Measurements from ENCODE around the gene HOXA1.

HOXA1 gene

DNA sequence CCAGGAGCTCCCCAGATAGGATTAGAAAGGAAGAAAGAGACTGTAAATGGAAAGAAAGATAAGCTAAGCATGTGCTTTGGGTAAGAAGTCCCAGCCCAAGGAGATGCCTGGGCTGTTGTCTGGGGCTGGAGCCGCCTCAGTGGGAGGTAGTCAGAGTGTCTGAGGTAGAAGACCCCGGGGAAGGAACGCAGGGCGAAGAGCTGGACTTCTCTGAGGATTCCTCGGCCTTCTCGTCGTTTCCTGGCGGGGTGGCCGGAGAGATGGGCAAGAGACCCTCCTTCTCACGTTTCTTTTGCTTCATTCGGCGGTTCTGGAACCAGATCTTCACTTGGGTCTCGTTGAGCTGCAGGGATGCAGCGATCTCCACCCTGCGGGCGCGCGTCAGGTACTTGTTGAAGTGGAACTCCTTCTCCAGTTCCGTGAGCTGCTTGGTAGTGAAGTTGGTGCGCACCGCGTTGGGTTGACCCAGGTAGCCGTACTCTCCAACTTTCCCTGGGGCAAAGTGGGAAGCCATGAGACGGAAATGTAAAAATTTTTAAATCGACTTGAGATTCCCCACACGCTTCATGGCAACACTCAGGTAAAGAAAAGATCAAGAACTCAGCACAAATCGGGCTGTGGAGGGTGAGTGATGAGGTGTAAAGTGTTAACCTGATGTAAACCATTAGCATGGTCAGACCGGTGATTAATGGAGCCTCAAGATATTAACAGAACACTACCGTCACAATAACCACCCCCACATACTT, 1.3 kb downstream of the HOXA1 start:
- no peak for DNase-seq (ENCODE audit: extremely low read depth in 1 of 2, low read depth in 1 of 2)

DNA sequence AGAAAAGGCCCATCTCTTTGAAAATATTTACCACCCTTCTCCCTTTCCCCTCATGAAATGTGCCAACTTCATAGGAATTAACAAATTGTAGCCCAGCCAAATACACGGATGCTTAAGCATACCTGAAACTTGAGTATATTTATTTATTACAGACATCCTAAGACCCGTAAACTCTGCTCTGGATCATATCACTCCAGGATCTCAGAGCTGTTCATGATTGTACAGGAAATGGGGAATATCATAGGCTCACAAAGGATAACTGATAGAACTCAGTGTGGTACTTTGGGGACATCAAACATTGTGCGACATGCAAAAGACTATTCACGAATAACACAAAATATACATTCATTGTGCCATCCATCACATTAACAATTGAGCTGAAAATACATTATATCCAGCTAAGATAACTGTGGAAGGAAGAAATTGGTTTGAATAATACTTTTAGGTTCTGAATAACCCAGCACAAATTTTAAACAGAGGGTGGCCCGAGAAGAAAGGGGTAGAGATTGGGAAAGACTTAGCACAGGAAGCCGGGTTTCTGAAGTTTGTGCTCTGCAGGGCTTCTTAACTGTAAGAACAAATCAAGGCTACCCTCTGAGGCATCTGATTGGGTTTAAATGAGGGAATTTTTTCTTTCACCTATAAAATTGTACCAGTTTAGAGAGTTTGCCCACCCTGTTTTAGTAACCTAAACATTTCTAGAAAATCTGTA, 2.5 kb downstream of the HOXA1 start:
- no peak for DNase-seq (ENCODE audit: extremely low read depth in 1 of 2, low read depth in 1 of 2)

DNA sequence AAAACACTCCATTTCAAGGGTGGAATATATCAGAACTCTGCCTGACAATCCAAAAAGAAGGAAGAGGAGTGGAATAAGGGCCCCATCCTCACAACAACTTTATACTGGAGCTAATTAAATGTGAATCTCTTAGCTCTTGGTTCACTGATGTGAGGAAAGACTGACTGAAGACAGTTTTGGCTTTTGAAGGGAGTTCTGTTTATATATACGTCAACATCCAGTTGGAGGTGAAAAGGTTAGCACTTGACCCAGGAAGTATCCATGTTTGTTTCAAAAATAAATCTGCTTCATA, 3.0 kb downstream of the HOXA1 start:
- no peak for DNase-seq (ENCODE audit: extremely low read depth in 1 of 2, low read depth in 1 of 2)

DNA sequence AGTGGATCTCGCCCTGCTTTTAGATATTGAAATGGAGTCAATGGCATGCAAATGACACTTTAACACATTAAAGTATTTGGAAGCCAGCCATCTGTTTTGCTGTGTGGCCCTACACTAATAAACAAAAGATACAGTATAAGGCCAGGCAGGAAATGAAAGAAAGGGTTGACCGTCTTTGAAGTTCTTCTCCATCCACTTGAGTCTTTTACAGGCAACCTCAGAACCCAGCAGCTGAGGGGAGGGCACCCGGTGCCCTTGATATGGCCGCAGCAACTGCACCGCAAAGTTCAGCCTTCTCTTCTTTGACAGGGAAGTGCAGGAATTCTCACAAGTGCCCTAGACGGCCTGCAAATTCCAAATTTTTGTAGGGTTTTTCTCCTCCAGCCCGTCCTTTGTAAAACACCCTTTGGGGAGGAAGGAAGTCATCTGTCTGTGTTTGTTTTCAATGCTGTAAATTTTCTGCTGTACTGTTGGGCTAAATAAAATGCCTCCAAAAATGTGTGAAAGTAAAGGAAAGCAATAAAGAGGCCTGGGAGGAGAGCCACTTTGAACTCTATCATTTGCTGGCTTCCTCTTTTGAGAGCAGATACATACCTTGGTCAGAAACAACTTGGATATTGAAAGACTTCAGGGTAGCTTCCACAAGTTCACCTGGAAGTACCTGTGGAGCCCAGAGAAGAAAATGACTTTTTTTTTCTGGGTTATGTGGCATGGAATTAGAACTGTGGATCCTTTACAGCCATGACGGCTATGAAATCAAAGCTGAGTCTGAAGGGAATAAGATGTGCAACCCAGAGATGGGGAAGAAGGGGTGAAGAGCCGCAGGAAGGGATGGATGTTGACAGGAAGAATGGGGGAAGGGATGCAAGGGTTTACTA, 3.6 kb downstream of the HOXA1 start:
- no peak for DNase-seq (ENCODE audit: extremely low read depth in 1 of 2, low read depth in 1 of 2)

DNA sequence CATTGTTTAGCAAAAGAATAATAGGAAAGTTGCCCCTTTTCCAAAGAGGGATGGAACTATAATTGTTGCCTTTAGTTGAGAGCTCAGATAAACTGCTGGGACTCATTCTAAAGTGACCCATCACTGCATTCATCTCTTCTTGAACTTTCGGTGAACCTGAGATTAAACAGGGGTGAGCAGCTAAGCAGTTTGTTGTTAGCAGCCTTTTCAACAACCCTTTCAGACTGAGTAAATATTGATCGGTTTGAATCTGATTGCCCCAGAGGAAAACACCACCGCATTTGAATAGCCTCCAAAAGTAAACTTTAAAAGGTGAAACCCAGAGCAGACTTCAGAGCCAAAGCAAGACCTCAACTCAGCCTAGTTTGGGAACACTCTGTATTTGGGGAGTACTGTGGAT, 4.7 kb downstream of the HOXA1 start:
- no peak for DNase-seq (ENCODE audit: extremely low read depth in 1 of 2, low read depth in 1 of 2)

DNA sequence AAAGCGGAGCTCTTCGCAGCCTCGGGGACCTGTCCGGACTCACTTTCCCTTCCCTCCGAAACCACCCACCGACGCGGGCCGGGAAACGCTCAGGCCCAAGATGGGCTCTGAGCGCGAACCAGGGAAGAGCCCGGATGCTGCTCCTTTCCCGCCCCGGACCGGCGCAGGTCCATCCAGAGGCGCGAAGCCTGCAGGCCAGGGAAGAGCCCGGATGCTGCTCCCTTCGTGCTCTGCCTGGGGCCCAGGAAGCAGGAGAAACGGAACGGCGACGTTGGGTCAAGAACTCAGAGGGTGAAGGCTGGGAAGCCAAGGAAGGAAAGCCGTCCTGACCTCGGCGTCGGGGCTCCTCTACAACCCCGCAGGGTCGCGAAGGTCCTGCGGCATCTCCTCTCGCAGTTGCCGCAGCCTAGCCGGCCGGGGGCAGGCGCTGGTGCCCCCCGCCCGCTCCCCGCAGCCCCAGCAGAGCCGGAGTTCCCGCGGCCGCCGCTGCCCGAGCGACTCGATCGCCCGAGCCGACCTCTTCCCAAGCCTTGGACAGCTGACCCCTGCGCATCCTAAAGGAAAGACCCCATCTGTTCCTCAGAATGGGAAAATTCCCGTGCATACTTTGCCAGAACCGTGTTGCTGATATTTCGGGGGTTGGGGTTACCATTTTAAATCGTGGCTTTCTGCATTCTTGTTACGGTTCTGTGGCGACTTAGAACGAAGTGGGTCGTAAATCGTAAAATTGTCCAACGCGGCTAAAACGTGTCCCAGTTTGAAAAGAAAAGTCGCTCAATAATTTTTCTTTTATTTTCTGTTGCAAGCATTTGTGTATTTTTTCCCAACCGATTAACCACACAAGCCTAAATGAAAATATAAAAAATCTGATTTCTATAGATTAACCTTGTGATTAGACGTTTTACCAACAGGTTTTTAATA, 7.5 kb downstream of the HOXA1 start:
- DNase-seq (ENCODE audit: extremely low read depth in 1 of 2, low read depth in 1 of 2), result no peak

DNA sequence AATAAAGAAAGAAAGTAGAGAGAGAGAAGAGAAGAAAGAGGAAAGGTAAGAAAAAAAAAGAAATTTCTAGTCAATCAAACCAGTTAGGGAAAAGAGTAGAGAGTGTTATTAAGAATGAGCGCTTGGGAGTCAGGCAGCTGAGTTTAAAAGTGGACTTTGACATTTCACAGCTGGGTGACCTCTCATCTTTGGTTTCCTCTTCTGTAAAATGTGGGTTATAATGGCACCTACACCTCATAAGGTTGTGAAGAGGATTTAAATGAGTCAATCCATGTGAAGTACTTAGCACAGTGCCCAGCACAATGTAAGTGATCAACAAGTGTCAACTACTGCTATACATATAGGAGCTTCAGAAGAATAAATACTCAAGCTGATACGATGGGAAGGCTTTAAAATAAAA, 12.2 kb downstream of the HOXA1 start:
- no peak for DNase-seq (ENCODE audit: extremely low read depth in 1 of 2, low read depth in 1 of 2)

DNA sequence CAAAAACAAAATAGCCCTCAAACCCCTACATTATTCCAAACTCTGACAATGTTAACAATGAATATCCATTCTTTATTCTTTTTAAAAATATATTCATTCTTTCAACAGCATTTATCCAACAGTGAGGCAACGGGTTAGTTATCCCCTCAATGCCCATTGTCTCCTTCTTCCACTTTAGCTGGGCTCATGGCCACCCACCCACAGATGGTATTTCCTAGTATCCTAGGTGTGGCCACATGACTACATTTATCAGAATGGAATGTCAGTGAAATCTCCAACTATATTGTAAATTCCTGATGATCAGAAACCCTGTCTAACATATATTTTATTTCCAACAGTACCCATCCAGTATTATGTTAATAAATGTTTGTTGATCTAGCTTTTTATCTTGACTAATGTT, 13.6 kb downstream of the HOXA1 start:
- DNase-seq (ENCODE audit: extremely low read depth in 1 of 2, low read depth in 1 of 2), result no peak

DNA sequence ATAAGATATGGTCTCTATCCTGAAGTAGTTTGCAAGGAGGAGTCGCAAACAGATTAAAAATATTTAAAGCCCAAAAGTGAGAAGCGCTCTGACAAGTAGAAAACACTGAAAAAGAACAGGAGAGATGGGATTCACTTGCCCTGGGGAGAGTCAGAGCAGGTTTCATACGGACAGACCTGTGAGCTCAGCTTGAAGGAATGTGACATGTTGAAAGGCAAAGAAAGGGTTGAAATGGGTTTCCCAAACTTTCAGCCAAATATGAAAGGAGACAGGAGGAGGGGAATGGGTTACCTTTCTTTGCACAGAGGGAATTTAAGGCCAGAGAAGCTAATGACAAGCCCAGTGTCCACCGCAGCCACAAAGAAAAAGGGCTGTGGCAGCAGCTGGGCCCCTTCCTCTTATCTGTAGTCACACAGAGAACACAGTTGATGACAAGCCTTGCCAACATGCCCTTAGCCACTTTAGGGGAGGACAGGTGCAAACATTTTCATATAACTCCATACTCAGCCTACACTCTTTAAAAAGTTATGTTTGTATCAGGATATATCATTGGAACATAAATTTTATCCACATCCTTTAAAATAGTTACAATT, 14.9 kb downstream of the HOXA1 start:
- DNase-seq (ENCODE audit: extremely low read depth in 1 of 2, low read depth in 1 of 2), result no peak

DNA sequence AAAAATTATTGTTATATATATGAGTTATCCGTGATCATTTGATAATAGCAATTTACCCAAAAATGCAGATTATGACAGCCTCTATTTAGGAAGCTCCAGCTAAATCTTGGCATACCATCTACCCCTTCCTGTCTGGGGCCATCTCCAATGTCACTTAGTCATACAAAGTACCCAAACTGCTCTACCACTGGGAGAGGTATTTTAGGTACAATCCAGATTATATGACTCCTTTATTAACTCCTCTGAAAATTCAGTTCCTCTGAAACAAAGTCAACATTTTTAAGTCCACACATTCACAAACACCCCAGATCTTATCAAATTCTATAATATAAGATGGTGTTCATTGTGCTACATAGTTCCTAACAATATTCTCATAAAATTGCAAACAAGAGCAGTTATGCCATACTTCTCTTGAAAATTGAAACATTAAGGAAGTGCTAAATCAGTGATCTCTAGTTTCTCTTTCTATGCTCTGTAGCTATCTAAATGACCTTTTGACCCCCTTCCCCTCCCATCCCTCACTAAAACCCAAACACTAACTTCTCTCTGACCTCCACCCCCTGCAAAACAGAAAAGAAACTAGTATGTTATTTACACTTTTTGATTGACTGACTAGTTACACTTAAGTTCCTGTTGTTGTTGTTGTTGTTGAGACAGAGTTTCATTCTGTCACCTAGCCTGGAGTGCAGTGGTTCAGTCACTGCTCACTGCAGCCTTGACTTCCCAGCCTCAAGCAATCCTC, 16.4 kb downstream of the HOXA1 start:
- DNase-seq (ENCODE audit: extremely low read depth in 1 of 2, low read depth in 1 of 2), result no peak

DNA sequence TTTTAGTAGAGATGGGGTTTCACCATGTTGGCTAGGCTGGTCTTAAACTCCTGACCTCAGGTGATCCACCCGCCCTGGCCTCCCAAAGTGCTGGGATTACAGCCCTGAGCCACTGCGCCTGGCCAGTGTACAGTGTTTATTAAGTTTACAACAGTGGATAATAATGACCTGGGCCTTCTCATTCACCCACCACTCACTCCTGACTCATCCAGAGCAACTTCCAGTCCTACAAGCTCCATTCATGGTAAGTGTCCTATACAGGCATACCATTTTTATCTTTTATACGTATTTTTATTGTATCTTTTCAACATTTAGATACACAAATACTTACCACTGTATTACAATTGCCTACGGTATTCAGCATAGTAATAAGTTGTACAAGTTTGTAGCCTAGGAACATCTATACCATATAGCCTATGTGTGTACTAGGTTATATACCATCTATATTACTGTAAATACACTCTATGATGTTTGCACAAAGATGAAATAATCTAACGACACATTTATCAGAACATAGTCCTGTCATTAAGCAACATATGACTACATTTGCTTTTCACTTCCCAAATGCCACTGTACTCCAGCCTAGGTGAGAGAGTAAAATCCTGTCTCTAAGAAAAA, 17.1 kb downstream of the HOXA1 start:
- DNase-seq (ENCODE audit: extremely low read depth in 1 of 2, low read depth in 1 of 2), result no peak

DNA sequence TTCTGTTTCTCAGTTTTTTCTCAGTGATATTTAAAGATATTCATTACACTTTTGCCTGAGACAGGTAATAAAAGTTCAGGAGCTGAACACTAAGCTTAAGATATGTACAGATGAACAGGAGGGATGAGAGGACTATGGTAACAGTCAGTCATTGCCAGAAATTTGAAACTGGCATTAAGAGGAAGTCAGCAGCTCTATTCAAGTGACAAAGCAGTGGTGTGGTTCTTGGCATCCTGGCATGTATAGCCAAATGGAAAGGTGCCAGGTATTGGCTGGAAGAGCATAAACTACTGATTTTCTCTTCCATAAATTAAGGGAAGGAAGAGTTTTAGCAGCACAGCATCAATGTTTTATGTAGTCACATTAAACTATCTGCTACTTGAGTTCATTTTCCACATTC, 22.7 kb downstream of the HOXA1 start:
- no peak for DNase-seq (ENCODE audit: extremely low read depth in 1 of 2, low read depth in 1 of 2)

DNA sequence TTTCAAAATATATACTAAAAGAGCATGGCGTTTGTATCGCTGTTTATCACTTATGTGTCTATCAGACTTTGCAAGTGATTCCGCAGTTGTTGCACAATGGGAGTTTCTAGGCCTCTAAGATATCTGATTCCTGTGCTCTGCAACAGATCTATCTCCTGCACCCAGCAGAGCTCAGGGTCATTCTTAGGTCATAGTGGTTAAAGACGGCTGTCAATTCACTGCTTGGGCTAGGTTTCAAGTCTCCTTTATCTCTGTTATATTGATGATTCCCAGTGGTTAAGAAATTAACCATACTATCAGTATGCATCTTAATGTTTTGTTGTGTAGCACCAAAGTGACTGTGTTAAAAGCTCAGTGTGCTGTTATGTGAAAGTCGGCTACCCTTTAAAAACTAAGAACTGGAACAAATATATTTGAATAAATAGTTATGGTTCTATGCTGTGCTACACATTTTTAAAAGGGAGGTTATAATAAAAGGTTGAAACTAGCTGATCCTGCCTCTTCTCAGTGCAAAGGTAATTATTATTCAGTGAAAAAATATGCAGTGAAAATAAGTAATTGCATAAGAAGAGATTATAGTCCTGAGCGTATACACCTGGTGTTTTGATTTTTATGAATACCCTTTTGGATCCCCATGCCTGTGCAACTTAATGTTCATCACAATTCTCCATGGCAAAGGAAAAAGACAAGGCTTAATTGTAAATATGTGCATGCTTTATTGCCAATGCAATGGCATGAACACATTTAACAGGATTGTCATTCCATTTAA, 24.0 kb downstream of the HOXA1 start:
- DNase-seq (ENCODE audit: extremely low read depth in 1 of 2, low read depth in 1 of 2), result no peak

DNA sequence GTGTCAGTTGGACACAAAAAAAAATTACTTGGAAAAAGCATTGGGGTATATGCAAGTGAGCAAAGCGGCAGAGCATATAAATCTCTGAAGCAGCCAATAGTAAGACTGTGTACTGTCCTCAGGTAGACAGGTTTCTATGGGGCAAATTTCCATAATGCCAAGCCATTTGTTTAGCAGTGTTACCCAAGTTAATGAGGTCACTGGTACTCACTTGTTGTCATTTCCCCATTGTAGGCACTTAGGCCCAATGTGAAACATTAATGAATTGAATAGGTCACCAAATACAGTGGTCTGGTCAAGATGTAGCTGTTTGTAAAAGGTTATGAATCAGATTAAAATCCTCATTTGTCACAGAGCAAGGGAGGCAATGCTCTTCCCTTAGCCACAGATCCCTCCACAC, 27.5 kb downstream of the HOXA1 start:
- DNase-seq (ENCODE audit: extremely low read depth in 1 of 2, low read depth in 1 of 2), result no peak

DNA sequence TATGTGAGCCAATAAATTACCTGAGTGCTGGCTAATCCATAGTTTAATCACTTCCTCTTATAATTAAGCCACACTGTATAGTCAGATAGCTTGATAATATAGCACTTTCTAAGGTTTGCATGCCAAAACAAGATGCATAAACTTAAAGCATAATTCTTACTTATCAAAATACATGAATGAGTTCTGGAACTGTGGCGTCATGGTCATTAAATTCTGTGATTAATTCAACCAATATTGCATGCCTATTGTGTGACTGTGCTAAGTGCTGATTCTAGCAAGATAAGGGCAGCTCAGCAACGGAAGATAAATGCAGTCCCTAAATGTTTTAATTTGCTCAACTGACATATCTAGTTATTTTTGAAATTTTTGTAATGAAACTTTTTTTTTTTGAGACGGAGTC, 29.7 kb downstream of the HOXA1 start:
- DNase-seq (ENCODE audit: extremely low read depth in 1 of 2, low read depth in 1 of 2), result no peak

DNA sequence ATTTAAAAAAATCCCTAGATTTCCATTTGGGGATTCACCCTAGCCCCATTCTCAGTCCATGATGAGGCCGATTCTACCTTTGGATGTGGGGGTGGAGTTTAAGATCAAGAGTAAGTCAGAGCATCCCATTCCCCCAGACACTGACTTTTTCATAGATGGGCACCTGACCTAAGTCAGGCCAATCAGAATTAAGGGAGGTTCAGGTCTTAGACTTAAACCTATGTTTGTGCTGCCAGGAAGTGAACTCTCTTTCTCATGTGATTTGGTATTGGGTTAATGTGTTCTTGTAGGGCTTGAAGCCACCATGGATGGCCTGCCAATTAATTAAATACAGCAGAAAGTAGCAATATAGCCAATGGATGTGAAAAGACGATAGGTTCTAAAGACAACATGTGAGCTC, 30.1 kb downstream of the HOXA1 start:
- no peak for DNase-seq (ENCODE audit: extremely low read depth in 1 of 2, low read depth in 1 of 2)

DNA sequence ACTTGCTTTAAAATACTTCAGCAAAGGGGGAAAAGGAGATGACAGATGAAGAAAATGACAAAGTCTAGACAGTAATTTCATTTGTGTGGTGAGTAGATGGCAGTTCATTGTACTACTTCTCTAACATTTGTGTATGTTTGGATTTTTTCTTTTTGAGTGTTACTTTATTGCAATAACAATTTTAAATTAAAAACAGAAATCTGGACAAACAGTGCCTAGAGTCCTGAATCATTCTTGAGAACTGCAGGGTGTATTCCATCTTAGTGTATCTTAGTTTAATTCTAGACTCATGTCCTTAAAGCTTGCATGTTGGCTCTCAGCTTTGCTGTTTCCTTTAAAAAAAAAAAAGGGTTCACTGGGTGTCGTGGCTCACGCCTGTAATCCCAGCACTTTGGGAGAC, 31.1 kb downstream of the HOXA1 start:
- DNase-seq (ENCODE audit: extremely low read depth in 1 of 2, low read depth in 1 of 2), result no peak

DNA sequence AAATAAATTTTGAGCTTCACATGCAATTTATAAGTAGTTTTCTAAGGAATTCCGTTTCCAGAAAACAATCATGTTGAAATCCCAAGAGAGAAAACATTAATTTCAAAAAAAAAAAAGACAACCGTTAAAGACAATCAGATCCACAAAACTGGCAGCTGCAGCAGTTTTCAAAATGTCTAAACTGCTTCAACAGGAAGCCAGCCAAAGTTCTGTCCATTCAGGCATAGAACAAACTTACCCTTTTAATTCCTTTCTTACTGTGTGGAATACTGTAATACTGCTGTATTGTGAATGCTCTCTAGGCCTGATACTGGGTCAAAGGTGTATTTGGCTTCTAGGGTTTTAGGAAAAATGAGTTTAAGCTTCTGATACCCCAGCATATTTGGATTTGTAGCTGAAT, 31.6 kb downstream of the HOXA1 start:
- DNase-seq (ENCODE audit: extremely low read depth in 1 of 2, low read depth in 1 of 2), result no peak

DNA sequence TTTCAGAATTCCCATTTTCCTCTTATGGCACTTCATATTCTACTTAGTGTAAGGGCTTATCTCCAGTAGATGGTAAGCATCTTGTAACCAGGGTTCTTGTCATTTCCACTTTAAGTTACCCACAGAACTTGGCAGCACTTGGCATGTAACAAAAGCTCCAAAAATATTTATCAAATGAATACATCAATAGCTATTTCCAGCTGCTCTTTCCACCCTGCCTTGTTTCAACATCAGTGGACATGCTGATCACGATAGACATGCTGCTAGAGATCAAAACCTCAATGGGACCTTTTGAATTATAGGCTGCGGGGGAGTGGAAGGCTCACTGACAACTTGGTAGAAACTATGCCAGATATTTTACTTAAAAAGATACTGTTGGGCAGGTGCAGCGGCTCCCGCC, 32.9 kb downstream of the HOXA1 start:
- DNase-seq (ENCODE audit: extremely low read depth in 1 of 2, low read depth in 1 of 2), result no peak

All from activated CD8-positive, alpha-beta memory T cell treated with anti-CD3 and anti-CD28 coated beads for 1 hour (primary cell).